GM18498 (cell line): ENCODE measurements around the gene SELL.
"Not testable (repeated sequence)": the region's sequence is repeated elsewhere in the genome, so short reads cannot be mapped to it uniquely, and the experiment has no call there.

Source experiments
- ATAC-seq: cut with Tn5 transposase; IDR thresholded peaks from one replicate; pipeline ENCODE4 v1.9.1; 2021; ENCODE audit warnings: mild to moderate bottlenecking, moderate library complexity; ENCODE audit not compliant: unreplicated experiment

The SELL gene

DNA sequence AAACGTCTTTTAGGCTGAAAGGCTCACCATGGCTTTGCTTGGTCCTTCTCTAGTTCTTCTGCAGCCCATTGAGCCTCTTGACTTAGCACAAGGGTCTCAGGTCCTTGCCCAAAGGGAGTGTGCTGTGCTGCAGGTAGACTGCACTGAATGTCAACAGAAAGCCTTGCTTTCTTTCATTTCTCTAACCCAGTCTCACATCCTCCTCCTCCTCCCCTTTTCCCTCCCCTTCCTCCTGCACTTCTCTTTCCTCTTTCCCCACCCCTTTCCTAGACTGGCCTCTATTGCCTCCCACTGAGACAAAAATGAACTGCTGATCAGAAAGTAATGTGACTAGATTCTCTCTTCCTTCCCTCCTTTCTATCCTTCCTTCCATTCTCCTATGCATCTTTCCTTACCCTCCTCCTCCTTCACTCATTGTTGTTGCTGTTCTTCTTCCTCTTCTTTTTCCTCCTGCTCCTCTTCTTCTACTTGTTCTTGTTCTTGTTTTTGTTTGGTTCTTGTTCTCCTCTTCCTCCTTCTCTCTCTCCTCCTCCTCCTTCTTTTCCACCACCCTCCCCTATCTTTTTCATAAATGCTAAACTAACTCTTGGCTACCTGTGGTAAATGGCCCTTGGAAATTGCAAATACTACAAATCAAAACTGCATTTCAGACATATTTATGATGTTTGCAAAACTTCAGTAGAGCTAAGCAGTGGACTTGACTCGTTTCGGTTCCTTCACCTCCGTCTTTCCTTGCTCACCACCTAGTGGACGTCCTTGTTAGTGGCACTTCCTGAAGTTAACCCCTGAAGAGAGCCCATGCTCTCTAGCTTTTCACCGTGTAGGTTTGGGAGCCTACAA is at the start of gene SELL:
TSS of gene SELL (minus strand) at position 152 of the 840 bp plus-strand sequence. CDS start at position 30, 122 bp downstream.
- peak; percentile 79 for ATAC-seq

GRCh38 chr1:169759038-169759437 is 47.6 kb upstream of the SELL start:
- ATAC-seq: no peak

DNA sequence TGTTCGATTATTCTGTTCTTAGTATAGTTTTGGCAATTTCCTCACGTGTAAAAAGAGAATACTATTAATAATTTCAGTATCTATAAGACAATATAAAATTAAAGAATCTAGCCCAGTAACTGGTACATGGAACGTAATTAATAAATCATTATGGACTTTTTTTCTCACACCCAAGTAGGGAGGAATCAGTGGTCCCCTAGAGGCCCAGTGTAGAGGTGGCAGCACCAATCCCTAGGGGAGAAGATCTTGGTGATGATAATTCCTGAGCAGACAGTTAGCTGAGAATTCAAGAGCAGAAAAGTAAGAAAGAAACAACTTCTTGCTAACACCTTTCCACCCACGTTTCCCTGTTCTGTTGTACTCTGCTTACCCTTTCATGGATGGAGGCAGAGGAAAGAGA is 42.1 kb upstream of the SELL start:
- no peak for ATAC-seq

DNA sequence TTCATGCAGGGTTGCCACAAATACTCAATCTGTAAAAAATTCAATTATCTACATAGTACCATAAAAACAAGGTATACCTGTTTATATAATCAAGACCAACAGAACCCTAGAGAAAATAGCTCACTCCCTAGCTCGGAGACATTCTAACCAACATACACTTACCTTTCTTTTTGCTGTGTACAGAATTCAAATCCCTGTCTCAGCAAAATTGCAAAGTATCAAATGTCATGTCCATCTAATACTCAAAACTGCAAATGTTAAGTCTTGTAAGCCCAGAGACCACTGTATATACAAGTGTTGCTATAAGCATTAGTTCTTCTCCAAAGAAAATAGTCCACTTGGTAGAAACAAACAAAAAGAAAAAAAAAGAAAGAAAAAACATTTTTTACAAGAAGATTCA is 38.6 kb upstream of the SELL start:
- ATAC-seq: no peak

DNA sequence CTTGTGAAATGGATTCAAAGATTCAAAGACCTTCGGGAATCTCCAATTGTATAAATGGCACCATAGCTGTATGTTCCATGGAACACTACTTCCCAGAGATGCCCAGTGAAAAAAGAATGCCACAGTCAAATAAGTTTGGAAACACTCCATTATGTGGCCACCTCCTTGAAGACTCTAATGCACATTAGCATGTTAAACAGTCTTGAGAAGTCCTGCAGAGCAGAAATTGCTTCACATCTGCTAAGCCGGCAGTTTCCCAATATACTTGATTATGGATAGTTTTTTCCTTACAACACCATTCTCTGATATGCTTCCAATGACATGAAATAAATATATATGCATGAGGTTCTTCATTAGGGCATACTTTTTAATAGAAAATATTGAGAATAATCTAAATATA is 35.1 kb upstream of the SELL start:
- no peak for ATAC-seq

DNA sequence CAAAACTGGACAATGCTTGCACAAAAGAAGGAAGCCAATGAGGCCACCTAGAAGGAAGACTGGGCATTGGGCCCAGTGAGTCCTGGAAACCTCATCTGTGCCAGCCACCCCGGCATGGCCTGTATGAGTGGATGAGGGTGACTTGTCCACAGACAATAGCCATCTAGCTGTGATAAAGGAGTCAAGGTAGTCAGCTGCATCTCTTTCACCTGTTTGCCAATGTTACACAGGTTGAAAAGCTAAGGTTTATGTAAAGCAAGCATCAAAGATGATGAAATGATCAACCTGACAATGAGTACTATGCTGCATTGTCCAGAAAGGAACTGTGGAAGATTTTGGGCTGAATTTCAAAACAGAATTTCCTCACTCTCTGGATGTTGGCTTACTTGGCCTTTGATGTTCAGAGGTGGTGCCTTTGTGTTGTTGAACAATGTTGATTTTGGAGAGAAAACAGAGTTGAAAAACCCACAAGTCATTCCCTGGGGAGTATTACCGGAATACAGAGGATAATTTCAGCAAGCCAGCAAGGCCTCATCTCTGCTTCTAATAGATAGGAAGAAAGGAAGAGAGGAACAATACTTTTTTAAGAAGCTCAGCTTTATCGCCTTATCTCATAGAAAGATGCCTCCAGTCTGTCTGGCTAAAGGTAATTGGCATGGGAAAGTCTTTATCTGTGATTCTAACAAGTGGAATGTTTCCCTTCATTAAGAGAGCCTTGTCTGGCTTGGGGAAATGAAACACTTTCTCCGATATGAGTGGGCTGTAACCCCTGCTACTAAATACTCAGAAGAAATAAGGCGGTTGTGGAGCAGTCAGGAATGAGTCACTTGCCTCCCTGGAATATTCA is 33.8 kb upstream of the SELL start:
- no peak for ATAC-seq

DNA sequence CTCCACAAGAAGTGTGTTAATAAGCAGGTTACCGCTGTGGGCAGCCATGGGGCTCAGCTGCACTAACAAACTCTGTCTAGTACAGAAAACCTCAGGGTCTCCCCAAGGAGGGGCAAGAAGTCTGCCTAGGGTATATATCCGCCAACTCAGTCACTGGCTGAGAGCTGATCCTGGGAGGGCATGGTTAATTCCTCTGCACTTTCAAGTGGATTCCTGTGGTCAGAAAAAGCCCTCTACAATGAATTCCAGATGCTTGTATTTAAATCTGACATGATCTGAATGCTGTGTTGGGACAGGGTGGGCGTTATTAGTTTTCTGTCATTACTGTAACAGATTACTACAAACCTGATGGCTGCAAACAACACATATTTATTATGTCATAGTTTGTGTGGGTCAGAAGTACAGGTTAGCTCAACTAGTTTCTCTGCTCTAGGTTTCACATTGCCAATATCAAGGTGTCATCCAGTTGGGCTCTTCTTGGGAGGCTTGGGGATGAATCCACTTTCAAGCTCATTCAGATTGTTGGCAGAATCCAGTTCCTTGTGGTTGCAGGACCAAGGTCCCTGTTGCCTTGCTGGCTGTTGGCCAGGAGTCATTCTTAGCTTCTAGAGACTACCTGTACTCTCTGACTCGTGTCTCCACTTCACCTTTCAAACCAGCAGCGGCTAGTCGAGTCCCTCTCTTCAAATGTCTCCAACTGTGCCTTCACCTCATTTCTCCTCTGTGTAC is 30.4 kb upstream of the SELL start:
- no peak for ATAC-seq

DNA sequence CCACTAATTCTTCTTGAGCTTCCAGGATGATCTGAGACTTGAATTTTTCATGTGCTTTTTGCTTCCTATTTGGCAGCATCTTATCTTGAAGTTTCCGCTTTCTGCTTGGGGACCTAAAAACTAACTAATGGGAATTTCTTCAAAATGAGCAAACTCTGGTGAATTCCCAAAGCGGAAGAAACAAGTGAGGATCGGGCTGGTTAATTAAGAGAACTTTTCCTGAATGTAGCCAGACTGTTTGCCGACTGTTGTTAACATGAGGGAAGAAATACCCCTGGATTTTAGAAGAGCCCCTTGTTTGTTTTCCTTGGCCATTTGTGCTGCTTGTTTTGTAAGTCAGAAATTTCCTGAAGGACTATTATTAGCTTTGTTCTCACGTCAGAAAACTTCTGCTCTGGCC is 28.6 kb upstream of the SELL start:
- ATAC-seq: no peak

DNA sequence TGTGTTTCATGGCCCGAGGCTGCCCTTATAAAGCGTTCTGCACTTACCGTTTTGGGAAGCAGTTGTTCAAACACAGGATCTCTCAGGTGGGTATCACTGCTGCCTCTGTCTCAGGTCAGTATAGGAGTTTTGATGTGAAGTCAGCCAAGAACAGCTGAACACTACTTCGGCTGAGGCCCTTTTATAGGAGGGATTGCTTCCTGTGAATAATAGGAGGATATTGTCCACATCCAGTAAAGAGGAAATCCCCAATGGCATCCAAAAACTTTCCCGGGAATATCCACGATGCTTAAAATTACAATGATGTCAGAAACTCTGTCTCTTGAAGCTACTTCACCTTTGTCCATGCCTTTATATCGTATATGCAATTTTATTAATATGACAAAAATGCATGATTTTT is 22.5 kb upstream of the SELL start, which contains the start of gene SELE:
TSS of gene SELE (minus strand) at position 156 of the 400 bp plus-strand sequence. CDS start 467 bp downstream, outside the sequence.
- no peak for ATAC-seq

DNA sequence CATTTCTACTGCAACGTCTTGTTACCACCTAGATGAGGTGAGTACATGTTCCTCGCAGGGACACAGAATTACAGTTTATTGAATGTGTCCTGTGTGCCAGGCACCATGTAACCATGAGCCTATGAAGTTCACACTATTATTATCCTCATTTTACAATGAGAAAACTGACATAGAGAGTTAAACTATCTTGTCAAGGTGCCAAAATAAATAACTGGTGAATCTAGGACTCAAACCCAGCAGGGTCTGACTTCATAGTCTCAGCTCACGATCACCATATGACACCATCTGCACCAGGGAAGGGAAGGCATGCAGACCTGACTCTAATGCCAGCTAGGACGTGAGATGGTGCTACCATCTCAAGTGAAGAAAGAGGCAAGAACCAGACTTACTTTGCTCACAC is 20.0 kb upstream of the SELL start:
- ATAC-seq: no peak

- ATAC-seq: no peak
Observed at GRCh38 chr1:169729991-169730390, 18.6 kb upstream of the SELL start.

DNA sequence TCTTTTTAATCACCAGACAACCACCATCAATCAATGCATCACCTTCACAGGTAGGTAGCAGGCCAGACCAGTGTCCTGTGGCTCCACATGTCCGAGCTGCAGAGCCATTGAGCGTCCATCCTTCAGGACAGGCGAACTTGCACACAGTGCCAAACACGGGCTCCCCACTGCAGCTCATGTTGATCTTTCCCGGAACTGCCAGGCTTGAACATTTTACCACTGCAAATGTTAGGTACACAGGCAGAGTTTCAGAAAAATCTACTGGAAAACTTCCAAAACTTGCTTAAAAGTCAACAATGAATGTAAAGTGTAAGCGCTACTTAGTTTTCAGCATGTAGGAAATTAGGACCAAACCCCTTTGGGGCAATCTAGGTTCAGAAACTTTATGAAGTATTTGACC is 15.9 kb upstream of the SELL start:
- no peak for ATAC-seq

DNA sequence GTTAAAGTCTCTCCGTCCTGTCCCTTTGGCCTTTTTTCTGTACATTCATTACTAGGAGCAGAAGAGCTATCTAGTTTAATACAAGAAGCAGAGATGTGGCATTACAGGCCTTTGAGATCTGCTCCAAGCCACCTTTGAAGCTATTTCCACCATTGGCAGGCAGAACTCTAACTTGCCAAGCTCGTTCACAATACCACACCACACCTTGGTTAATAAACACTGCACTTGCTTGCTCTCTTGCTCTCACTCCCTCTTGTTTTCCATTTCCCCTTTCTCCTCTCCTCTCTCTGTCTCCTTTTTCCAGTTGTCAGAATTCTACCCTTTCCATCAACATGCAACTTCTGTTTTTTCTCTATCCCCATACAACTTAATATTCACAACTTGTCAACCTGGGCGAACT is 15.4 kb upstream of the SELL start:
- no peak for ATAC-seq

GRCh38 chr1:169725930-169726329 is 14.5 kb upstream of the SELL start:
- no peak for ATAC-seq

DNA sequence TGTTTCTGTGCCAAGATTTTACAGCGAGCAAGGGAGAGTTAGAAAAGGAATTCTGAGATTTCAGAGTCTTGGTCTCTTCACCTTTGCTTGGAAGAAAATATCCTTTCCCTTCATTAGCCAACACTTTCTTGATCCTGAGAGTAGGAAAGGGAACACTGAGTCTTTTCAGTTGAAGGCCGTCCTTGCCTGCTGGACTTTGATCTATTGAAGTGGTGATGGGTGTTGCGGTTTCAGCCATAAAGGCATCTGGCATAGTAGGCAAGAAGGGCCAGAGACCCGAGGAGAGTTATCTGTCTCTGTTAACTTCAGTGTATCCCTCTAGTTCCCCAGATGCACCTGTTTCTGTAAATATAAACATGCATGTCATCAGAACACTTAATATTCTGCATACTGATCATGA is 12.7 kb upstream of the SELL start:
- no peak for ATAC-seq

DNA sequence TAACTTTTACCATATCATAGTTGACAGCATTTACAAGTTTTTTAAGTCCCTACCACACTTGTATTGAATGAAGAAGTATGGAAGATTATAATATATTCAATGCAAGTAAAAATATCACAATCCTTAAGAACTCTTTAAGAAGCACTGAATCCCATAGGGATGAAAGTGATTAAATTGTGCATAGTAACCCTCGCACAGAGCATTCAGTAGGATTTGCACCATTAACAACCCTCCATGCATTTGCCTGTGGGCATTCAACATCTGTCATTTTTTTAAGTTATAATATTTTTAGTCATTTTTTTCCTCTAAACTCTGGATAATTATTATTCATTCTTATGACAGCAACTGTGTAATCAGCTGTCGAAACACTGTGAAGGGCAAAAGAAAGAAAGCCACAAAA is 12.3 kb upstream of the SELL start:
- ATAC-seq: no peak

- ATAC-seq: no peak
Observed at GRCh38 chr1:169722779-169723178, 11.4 kb upstream of the SELL start.

GRCh38 chr1:169715100-169715499 is 3.7 kb upstream of the SELL start:
- not testable (repeated sequence) for ATAC-seq

- ATAC-seq: not testable (repeated sequence)
Observed at GRCh38 chr1:169713090-169713489, 1.7 kb upstream of the SELL start.

- no peak for ATAC-seq
Observed at GRCh38 chr1:169712309-169712631, 850 bp upstream of the SELL start.

DNA sequence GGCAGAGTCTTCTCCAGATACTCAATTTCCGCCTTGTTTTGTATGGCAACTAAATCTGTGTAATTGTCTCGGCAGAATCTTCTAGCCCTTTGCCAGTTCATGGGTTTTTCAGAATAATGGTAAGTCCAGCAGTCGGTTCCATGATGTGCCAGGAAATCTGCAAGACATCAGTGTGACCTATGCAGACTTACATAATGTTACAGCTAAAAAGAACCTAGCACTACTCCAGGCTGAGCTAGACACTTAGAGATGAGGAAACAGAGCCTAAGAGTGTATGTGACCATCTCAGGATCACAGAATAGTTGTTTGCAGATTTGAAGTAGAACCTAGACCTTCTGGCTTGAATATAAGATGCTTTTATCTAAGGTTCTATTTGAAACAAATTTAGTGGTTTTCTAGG is 2.8 kb downstream of the SELL start:
- ATAC-seq: no peak
